ENCODE data around the gene GPR173.

DNA sequence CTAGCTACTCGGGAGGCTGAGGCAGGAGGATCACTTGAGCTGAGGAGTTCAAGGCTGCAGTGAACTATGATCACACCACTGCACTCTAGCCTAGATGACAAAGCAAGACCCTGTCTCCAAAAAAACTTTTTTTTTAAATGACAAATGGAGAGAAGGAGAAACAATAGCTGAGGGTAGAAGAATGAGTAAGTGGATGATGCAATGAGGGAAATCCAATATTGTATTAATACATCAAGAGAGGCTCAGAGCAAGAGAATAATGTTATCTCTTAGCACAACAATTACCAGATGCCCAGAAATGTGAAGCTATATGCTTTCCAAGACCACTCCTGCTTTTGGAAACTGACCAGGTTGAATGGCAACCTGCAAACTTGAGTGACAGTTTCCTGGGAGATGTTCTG lies 19.9 kb upstream of the GPR173 start:
- TF ChIP-seq, protein P1, sequence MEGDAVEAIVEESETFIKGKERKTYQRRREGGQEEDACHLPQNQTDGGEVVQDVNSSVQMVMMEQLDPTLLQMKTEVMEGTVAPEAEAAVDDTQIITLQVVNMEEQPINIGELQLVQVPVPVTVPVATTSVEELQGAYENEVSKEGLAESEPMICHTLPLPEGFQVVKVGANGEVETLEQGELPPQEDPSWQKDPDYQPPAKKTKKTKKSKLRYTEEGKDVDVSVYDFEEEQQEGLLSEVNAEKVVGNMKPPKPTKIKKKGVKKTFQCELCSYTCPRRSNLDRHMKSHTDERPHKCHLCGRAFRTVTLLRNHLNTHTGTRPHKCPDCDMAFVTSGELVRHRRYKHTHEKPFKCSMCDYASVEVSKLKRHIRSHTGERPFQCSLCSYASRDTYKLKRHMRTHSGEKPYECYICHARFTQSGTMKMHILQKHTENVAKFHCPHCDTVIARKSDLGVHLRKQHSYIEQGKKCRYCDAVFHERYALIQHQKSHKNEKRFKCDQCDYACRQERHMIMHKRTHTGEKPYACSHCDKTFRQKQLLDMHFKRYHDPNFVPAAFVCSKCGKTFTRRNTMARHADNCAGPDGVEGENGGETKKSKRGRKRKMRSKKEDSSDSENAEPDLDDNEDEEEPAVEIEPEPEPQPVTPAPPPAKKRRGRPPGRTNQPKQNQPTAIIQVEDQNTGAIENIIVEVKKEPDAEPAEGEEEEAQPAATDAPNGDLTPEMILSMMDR (conservative IDR thresholded peaks at IDR 0.05; ENCODE audit: low read depth in 2 of 2), result no peak
- TF ChIP-seq EZH2 (IDR thresholded peaks at IDR 0.05; ENCODE audit: low read depth, unreplicated experiment) (no peak), POLR2AphosphoS5 (IDR thresholded peaks at IDR 0.05; ENCODE audit: low read depth) (no peak), JUNB (IDR thresholded peaks at IDR 0.05; ENCODE audit: unreplicated experiment) (no peak)
- TF ChIP-seq, protein P2, sequence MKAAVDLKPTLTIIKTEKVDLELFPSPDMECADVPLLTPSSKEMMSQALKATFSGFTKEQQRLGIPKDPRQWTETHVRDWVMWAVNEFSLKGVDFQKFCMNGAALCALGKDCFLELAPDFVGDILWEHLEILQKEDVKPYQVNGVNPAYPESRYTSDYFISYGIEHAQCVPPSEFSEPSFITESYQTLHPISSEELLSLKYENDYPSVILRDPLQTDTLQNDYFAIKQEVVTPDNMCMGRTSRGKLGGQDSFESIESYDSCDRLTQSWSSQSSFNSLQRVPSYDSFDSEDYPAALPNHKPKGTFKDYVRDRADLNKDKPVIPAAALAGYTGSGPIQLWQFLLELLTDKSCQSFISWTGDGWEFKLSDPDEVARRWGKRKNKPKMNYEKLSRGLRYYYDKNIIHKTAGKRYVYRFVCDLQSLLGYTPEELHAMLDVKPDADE (IDR thresholded peaks at IDR 0.05), result no peak
